Suprapubic skin (tissue), 3 donors: Measurements from ENCODE around the gene FNBP1L.

Experiments
- CTCF ChIP-seq, 2 donors: fragments of 200-600 bp in 1 of 2; fragments of 450-650 bp in 1 of 2; sonication (generic) in 1 of 2; IDR thresholded peaks; one replicate each; pipeline ENCODE4 v1.5.1; 2016 to 2019; ENCODE audit warnings: antibody characterized with exemption in 2 of 2, mild to moderate bottlenecking in 1 of 2, moderate library complexity in 1 of 2
- POLR2A ChIP-seq, 2 donors: fragments of 450-650 bp; IDR thresholded peaks; one replicate each; pipeline ENCODE4 v1.6.1; 2017; ENCODE audit warnings: antibody characterized with exemption in 2 of 2, mild to moderate bottlenecking in 2 of 2, moderate library complexity in 2 of 2

DNA sequence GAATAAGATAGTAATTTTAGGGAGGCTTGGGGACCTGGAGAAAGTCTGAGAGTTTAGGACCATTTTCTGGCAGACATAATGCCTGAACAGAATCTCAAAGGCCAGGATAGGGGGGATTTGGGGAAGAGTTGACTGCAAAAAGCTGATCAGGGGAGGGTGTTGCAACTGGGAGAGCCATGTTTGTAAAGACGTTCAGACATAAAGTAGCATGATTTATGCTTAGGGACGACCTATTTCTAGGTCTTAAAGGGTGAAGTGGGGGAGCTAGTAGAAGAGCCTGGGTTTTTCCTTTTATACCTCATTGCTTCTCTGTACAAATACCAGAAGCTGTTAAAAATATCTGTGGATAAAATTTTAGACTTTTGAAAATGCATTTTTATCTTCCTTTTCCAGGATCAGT, 51.2 kb downstream of the FNBP1L start:
- TF ChIP-seq CTCF (IDR thresholded peaks at IDR 0.05) (no peak), POLR2A (IDR thresholded peaks at IDR 0.05) (no peak)
